BLaER1 treated with 17β-estradiol and CSF1 and Interleukin-3, amounts not matched to agents 10 nM and 100 nM (cell line): ENCODE results near the gene SH3PXD2A.

Experiments used
- H3K27ac ChIP-seq, 11 experiments: shearing (Covaris generic); formaldehyde crosslinking; 2 replicates each; pipeline ENCODE4 v1.8.1; 2022
- H3K27me3 ChIP-seq, 11 experiments: shearing (Covaris generic); formaldehyde crosslinking; 2 replicates each; pipeline ENCODE4 v1.8.1; 2022
- H3K36me3 ChIP-seq, 11 experiments: shearing (Covaris generic); formaldehyde crosslinking; 2 replicates each; pipeline ENCODE4 v1.8.1; 2022
- H3K4me1 ChIP-seq, 10 experiments: shearing (Covaris generic); formaldehyde crosslinking; 2 replicates each; pipeline ENCODE4 v1.8.1; 2022
- H3K4me2 ChIP-seq, 11 experiments: shearing (Covaris generic); formaldehyde crosslinking; 2 replicates each; pipeline ENCODE4 v1.8.1; 2022
- H3K4me3 ChIP-seq, 10 experiments: shearing (Covaris generic); formaldehyde crosslinking; 2 replicates each; pipeline ENCODE4 v1.8.1; 2022
- H3K9ac ChIP-seq, 11 experiments: shearing (Covaris generic); formaldehyde crosslinking; 2 replicates each; pipeline ENCODE4 v1.8.1; 2022
- H3K9me3 ChIP-seq, 11 experiments: shearing (Covaris generic); formaldehyde crosslinking; replicated peaks in 1 of 11; 2 replicates each; pipeline ENCODE4 v1.8.1; 2022
- H4K20me1 ChIP-seq, 11 experiments: shearing (Covaris generic); formaldehyde crosslinking; 2 replicates each; pipeline ENCODE4 v1.8.1; 2022
- Cebpa-rat ChIP-seq, 11 experiments: shearing (Covaris generic); IDR thresholded peaks; 2 replicates each; pipeline ENCODE4 v1.8.1; 2022

SH3PXD2A gene

DNA sequence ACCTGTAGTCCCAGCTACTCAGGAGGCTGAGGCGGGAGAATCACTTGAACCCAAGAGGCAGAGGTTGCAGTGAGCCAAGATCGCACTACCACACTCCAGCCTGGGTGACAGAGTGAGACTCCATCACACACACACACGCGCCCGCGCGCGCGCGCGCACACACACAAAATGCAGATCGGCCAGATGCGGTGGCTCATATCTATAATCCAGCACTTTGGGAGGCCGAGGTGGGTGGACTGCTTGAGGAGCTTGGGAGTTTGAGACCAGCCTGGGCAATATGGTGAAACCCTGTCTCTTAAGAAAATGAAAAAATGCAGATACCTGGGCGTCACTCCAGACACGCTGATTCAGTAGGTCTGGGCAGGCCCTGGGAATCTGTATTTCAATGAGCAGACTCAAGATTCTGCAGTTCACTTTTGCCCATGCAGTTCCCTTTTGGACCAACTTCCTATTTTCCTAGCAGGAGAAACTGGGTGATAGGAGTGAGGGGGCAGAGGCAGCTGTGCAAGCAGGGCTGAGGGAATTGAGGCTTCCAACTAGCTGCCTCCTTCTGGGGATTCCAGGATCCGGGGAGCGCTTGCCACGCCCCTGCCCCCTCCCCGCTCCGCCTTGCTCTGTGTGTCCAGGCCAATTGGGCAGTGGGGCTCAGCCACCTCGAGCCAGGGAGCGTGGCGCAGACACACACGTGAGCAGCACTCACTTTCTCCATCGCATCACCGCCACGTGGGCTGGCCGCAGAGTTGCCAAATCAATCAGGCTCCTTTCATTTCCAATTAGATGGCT lies 173.6 kb downstream of the SH3PXD2A start:
- Histone ChIP-seq H3K4me2 (peak overlapping the region in 6 of 11 experiments; percentile 25 to 95 (median 76); a peak in 9 of 22 replicates), H3K4me1 (peaks cover 60 to 94% (median 76%) of the 10 kb centered on the region in 10 experiments), H3K9ac (no peak overlapping the region), H3K27ac (no peak overlapping the region), H3K4me3 (no peak overlapping the region), H3K27me3 (no peaks in the 10 kb centered on the region), H3K36me3 (peaks cover 0 to 24% (median 12%) of the 10 kb centered on the region in 11 experiments; a peak in 11 of 22 replicates), H3K9me3 (no peaks in the 10 kb centered on the region), H4K20me1 (peaks cover 3 to 66% (median 39%) of the 10 kb centered on the region in 11 experiments; a peak in 19 of 22 replicates)
- TF ChIP-seq Cebpa-rat (IDR thresholded peaks at IDR 0.05) = no peak

DNA sequence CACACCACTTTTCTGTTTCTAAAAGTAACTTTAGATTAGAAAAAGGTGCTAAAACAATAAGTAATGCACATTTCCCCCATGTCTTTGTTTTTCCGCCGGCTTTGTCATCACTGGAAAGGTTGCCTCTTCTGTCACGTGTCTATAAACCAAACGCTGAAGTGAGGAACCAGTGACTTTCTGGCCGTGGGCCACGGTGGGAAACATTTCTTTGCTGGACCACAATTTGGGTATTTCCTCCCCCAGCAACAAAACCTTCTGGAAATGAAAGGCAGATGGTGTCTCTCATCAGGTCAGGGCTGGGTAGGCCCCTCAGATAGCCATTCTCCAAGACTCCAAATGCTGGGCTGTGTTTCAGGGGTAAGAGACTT lies 174.5 kb downstream of the SH3PXD2A start:
- H3K4me2 ChIP-seq = peak overlapping the region in 6 of 11 experiments; percentile 15 to 95 (median 90); a peak in 7 of 22 replicates
- no peak for TF ChIP-seq Cebpa-rat (IDR thresholded peaks at IDR 0.05)
- H3K4me1 ChIP-seq = peaks cover 69 to 96% (median 79%) of the 10 kb centered on the region in 10 experiments
- H3K4me3 ChIP-seq = no peak overlapping the region
- H3K9me3 ChIP-seq = no peaks in the 10 kb centered on the region
- peak overlapping the region in 1 of 11 experiments; percentile 15; a peak in 1 of 22 replicates for H3K9ac ChIP-seq
- no peaks in the 10 kb centered on the region for H3K27me3 ChIP-seq
- H3K27ac ChIP-seq = peak overlapping the region in 1 of 11 experiments; percentile 86; a peak in 2 of 22 replicates
- H3K36me3 ChIP-seq = peaks cover 0 to 24% (median 12%) of the 10 kb centered on the region in 11 experiments; a peak in 14 of 22 replicates
- peaks cover 0 to 56% (median 30%) of the 10 kb centered on the region in 11 experiments; a peak in 17 of 22 replicates for H4K20me1 ChIP-seq

DNA sequence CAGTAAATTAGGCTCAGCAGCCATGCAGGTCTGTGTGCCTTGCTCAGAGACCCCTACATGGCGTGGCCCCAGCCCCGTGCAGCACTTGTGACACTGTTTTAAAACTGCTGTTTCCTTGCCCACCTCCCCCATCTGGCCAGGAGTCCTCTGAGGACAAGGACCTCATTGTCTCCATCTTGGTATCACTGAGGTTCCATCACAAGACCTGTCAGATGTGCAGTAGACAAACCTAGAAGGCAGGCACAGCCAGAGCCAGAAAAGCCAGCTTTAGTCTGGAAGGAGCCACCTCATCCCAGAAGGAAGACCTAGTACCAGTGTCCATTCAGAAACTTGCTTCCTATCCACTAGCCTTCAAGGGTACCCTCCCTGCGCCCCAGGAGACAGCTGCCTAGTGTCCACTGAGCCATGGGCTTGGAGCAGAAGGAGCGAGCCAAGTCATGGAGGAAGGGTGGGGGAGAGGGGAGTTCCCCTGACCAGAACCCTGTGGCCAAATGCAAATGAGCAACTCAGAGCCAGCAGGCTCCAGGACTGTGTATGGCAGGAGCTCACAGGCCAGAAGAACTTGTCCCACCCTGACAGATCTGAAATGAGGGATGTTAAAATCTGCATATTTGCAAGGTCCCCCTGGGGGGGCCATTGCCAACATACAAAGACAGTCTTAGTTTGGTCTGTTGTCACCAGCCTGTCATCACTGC lies 176.1 kb downstream of the SH3PXD2A start:
- Histone ChIP-seq H3K4me2 (peak overlapping the region; percentile 78 to 95 (median 91)), H3K9ac (peak overlapping the region; percentile 54 to 82 (median 74); a peak in 17 of 22 replicates), H3K9me3 (no peaks in the 10 kb centered on the region), H3K4me1 (peaks cover 83 to 99% (median 91%) of the 10 kb centered on the region in 10 experiments), H4K20me1 (peaks cover 0 to 42% (median 21%) of the 10 kb centered on the region in 11 experiments; a peak in 13 of 22 replicates), H3K27me3 (no peaks in the 10 kb centered on the region), H3K4me3 (peak overlapping the region in 3 of 10 experiments; percentile 40 to 55 (median 53); a peak in 3 of 20 replicates), H3K27ac (peak overlapping the region; percentile 61 to 86 (median 76); a peak in 20 of 22 replicates), H3K36me3 (peaks cover 0 to 28% (median 18%) of the 10 kb centered on the region in 11 experiments; a peak in 14 of 22 replicates)
- no peak for TF ChIP-seq Cebpa-rat (IDR thresholded peaks at IDR 0.05)

DNA sequence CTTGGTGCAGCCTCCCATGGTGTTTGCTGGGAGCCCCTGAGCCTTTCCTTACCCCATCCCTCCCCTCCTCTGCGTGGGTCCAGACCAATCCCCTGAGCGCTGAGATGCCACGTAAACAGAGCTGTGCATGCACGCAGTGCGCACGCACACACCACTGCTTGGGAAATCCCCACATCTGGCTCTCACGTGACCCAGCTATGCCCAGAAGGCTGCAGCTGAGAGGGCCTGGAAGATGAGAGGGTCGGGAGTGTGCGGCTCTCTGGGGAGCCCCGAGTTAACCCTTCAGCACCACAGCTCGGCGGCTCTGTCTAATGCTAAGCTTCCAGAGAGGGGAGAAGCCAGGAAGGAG lies 177.2 kb downstream of the SH3PXD2A start:
- H3K4me2 ChIP-seq = peak overlapping the region; percentile 78 to 95 (median 91)
- peak overlapping the region; percentile 30 to 61 (median 52) for H3K4me3 ChIP-seq
- H3K9ac ChIP-seq = peak overlapping the region; percentile 60 to 82 (median 75)
- no peaks in the 10 kb centered on the region for H3K27me3 ChIP-seq
- no peak for TF ChIP-seq Cebpa-rat (IDR thresholded peaks at IDR 0.05)
- H3K36me3 ChIP-seq = peaks cover 0 to 28% (median 18%) of the 10 kb centered on the region in 11 experiments; a peak in 14 of 22 replicates
- H3K4me1 ChIP-seq = peaks cover 84 to 99% (median 91%) of the 10 kb centered on the region in 10 experiments
- peaks cover 0 to 32% (median 10%) of the 10 kb centered on the region in 11 experiments; a peak in 13 of 22 replicates for H4K20me1 ChIP-seq
- H3K27ac ChIP-seq = peak overlapping the region; percentile 61 to 86 (median 80)
- no peaks in the 10 kb centered on the region for H3K9me3 ChIP-seq

DNA sequence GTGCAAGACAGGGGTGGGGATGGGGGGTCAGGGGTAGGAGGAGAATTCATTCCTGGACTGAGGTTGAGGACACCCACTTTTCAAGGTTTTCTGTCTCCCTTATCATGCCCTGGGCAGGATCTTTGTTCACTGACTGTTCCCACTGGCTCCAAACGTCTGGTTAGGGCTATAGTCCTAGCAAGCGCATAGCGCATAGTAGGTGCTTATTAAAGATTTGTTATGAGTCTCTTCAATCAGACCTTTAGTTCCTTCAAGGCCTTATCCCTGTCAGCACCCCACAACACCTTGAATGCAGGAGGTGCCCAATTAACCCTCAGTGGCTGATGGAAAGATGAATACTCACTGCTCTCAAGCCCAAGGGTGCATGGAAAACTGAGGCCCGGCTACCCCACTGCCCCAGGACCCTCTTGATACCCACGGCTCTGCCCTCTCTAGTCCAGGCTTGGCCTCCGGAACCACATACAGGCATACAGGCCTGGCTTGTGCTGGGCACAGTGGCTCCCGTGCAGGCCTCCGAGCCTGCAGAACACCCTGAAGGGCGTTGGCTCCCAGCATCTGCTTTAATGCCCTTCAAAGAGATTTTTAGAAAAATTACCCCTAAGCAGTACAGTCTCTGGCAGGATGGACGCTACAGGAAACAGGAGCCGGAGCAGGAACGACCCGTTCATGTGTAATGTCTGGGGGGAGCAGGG lies 177.7 kb downstream of the SH3PXD2A start:
- Histone ChIP-seq H4K20me1 (peaks cover 0 to 32% (median 10%) of the 10 kb centered on the region in 11 experiments; a peak in 13 of 22 replicates), H3K9ac (peak overlapping the region; percentile 53 to 82 (median 75)), H3K4me1 (peaks cover 84 to 99% (median 91%) of the 10 kb centered on the region in 10 experiments), H3K27me3 (no peaks in the 10 kb centered on the region), H3K4me3 (peak overlapping the region; percentile 30 to 61 (median 52); a peak in 16 of 20 replicates), H3K4me2 (peak overlapping the region; percentile 78 to 95 (median 91)), H3K27ac (peak overlapping the region; percentile 61 to 86 (median 80)), H3K9me3 (no peaks in the 10 kb centered on the region), H3K36me3 (peaks cover 0 to 31% (median 18%) of the 10 kb centered on the region in 11 experiments; a peak in 14 of 22 replicates)
- TF ChIP-seq Cebpa-rat (IDR thresholded peaks at IDR 0.05) = no peak

DNA sequence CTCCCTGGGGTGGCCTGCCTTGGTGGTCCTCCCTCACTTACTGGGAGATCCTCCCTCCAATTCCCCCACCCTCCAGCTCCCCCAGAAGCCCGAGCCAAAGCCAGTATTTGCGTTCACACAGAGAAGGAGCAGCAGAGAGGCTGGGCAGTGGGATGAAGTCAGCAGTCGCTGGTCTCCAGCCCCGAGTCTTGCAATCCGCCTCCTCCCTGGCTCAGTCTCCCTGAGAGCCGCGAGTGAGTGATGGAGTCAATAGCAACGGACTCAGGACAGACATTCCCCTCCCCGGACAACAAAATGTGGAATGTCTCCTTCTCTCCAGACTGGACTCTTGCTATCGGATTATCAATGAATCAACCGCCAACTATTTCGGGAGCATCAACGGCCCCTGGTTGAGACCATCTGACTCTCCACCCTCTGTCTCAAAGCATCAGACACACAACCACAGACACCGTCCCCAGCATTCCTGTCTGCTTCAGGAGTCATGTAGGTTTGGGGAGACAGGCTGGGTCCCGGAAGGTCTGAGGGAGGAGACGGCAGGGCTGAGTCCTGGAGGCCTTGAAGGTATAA lies 178.4 kb downstream of the SH3PXD2A start:
- Histone ChIP-seq H3K4me1 (peaks cover 85 to 99% (median 91%) of the 10 kb centered on the region in 10 experiments), H3K27ac (peak overlapping the region in 6 of 11 experiments; percentile 71 to 86 (median 84); a peak in 9 of 22 replicates), H3K27me3 (no peaks in the 10 kb centered on the region), H3K9ac (peak overlapping the region in 6 of 11 experiments; percentile 24 to 82 (median 78); a peak in 9 of 22 replicates), H3K4me3 (peak overlapping the region in 3 of 10 experiments; percentile 50 to 61 (median 55); a peak in 5 of 20 replicates), H3K9me3 (no peaks in the 10 kb centered on the region), H3K36me3 (peaks cover 0 to 27% (median 15%) of the 10 kb centered on the region in 11 experiments; a peak in 14 of 22 replicates), H3K4me2 (peak overlapping the region in 9 of 11 experiments; percentile 3 to 95 (median 91); a peak in 14 of 22 replicates), H4K20me1 (peaks cover 0 to 28% (median 12%) of the 10 kb centered on the region in 11 experiments; a peak in 13 of 22 replicates)
- no peak for TF ChIP-seq Cebpa-rat (IDR thresholded peaks at IDR 0.05)

DNA sequence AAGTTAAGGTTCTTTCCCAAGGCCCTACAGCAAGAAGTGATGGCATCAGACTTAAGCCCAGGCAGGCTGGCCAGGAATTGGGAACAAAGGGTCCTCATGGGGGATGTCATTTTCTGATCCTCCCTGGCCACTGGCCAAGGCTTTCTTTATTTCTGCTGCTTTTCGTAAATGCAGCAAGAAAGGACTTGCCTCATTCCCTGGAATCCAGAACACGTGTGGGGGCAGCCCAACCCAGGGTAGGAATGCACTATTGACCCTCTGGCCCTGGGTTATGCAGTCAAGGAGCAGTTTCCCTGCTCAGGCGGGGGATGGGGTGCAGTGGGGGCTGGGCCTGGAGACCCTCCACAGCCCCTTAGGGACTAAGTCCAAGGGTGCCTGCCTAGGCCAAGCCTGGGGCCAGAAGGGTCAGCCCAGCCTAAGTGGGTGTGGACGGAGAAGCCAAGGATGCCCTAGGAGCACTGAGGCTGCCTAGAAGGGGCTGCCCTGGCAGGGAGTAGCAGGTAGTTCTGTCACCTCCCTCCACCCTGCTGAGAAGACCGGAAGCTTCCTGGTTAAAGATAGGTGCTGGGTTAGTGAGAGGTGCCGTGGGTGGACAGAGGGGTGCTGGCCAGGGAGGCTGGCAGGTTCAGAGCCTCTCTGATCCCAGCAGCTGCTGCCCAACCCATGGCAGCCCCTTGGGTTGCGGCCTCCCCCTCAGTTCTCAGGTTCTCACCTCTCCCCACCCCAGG lies 179.2 kb downstream of the SH3PXD2A start:
- peak overlapping the region in 2 of 11 experiments; percentile 80 to 85; a peak in 4 of 22 replicates for H3K27ac ChIP-seq
- H4K20me1 ChIP-seq = peaks cover 0 to 26% (median 14%) of the 10 kb centered on the region in 11 experiments; a peak in 13 of 22 replicates
- TF ChIP-seq Cebpa-rat (IDR thresholded peaks at IDR 0.05) = no peak
- peaks cover 0 to 25% (median 10%) of the 10 kb centered on the region in 11 experiments; a peak in 13 of 22 replicates for H3K36me3 ChIP-seq
- no peaks in the 10 kb centered on the region for H3K9me3 ChIP-seq
- H3K4me3 ChIP-seq = no peak overlapping the region; a peak in 1 of 20 replicates
- peak overlapping the region in 10 of 11 experiments; percentile 4 to 95 (median 88); a peak in 15 of 22 replicates for H3K4me2 ChIP-seq
- H3K9ac ChIP-seq = peak overlapping the region in 5 of 11 experiments; percentile 14 to 82 (median 40); a peak in 4 of 22 replicates
- H3K4me1 ChIP-seq = peaks cover 88 to 99% (median 96%) of the 10 kb centered on the region in 10 experiments
- no peaks in the 10 kb centered on the region for H3K27me3 ChIP-seq
